ENCODE data around the gene DEF6. TPM values are rescaled to one million over a fixed set of nuclear protein-coding genes. Genes with fewer than 3 reads are reported as not detected.

Gene DEF6
- total and polyA plus RNA-seq, 2 of the 13 experiments (the other 11 are each of a cell fraction or from before 2014, with no cell fraction given): 5.2 to 10.0 TPM

- TF ChIP-seq ZNF503 (CRISPR knock-in tag; IDR thresholded peaks at IDR 0.05): no peak; the same call in 1 of the 2 replicates
- TF ChIP-seq ZNF333 (CRISPR knock-in tag; IDR thresholded peaks at IDR 0.05; ENCODE audit: borderline replicate concordance): peak; percentile 73
- 0 out of 2 replicates have a peak, but pooled peaks have one; percentile 65 for TF ChIP-seq ZNF296 (CRISPR knock-in tag; conservative IDR thresholded peaks at IDR 0.05)
- peak; percentile 97 for TF ChIP-seq PAX8 (CRISPR knock-in tag; IDR thresholded peaks at IDR 0.05; ENCODE audit: borderline replicate concordance)
- peak; percentile 64; the same call in 1 of the 2 replicates for TF ChIP-seq ZNF782 (CRISPR knock-in tag; IDR thresholded peaks at IDR 0.05; ENCODE audit: borderline replicate concordance)
- TF ChIP-seq CENPBD1 (CRISPR knock-in tag; IDR thresholded peaks at IDR 0.05; ENCODE audit: borderline replicate concordance, low read depth): no peak
- 0 out of 2 replicates have a peak, but pooled peaks have one; percentile 25 for TF ChIP-seq SP140L (CRISPR knock-in tag; IDR thresholded peaks at IDR 0.05; ENCODE audit: borderline replicate concordance)
- TF ChIP-seq ZBTB4 (CRISPR knock-in tag; IDR thresholded peaks at IDR 0.05; ENCODE audit: borderline replicate concordance): peak; percentile 82; the same call in 1 of the 2 replicates
- TF ChIP-seq BRF2 (CRISPR knock-in tag; IDR thresholded peaks at IDR 0.05): no peak
- TF ChIP-seq TFAP4 (IDR thresholded peaks at IDR 0.05; ENCODE audit: borderline replicate concordance, low read depth): 0 out of 2 replicates have a peak, but pooled peaks have one; percentile 13
- no peak for TF ChIP-seq ARID3A (IDR thresholded peaks at IDR 0.05; ENCODE audit: low read depth, low read length)
- TF ChIP-seq ZNF781 (CRISPR knock-in tag; IDR thresholded peaks at IDR 0.05; ENCODE audit: borderline replicate concordance, not compliant biosample characterization): peak; percentile 50
- no peak for TF ChIP-seq YY1 (IDR thresholded peaks at IDR 0.05; ENCODE audit: insufficient read depth, insufficient replicate concordance, low read depth, low read length)
- TF ChIP-seq PLSCR1 (CRISPR knock-in tag; IDR thresholded peaks at IDR 0.05; ENCODE audit: borderline replicate concordance): 0 out of 2 replicates have a peak, but pooled peaks have one; percentile 59
Measured at GRCh38 chr6:35317483-35318195, 20.0 kb downstream of the DEF6 start (continued).

Measured in HepG2 (cell line).